Mesothelial cell of epicardium (in vitro differentiated cells): ENCODE data around the gene PDZRN3. TPM values are rescaled to one million over a fixed set of nuclear protein-coding genes. Genes with fewer than 3 reads are reported as not detected.

ENCODE experiments used
- DNase-seq, 2 experiments: peaks; one replicate each; pipeline ENCODE4 v3.0.0; 2021; ENCODE audit warnings: low spot score in 2 of 2; ENCODE audit not compliant: unreplicated experiment in 2 of 2
- H3K27ac Mint-ChIP-seq: 2 replicates; pipeline ENCODE4 v1.8.0; 2021; ENCODE audit warnings: mixed read lengths
- H3K27me3 Mint-ChIP-seq: 2 replicates; pipeline ENCODE4 v1.8.0; 2021; ENCODE audit warnings: low read depth, mixed read lengths
- H3K36me3 Mint-ChIP-seq: 2 replicates; pipeline ENCODE4 v1.8.0; 2021; ENCODE audit warnings: mixed read lengths
- H3K4me1 Mint-ChIP-seq: 2 replicates; pipeline ENCODE4 v1.8.0; 2021; ENCODE audit warnings: mixed read lengths
- H3K4me3 Mint-ChIP-seq: 2 replicates; pipeline ENCODE4 v1.8.0; 2021; ENCODE audit warnings: mild to moderate bottlenecking, moderate library complexity, mixed read lengths
- H3K9me3 Mint-ChIP-seq: 2 replicates; pipeline ENCODE4 v1.8.0; 2021; ENCODE audit warnings: mixed read lengths
- total RNA-seq: library from RNA; stranded (reverse); gene quantifications from 3 replicates; pipeline ENCODE4 v1.2.1, GENCODE V29; 2021
- TF ChIP-seq, protein P1 (sequence below): fragments of 200-600 bp; sonication (generic); IDR thresholded peaks from one replicate; pipeline ENCODE4 v1.5.0; 2021; ENCODE audit warnings: antibody characterized with exemption; ENCODE audit not compliant: unreplicated experiment

PDZRN3 gene
- total RNA-seq, 1 donor from 2014 or later = 48.4 TPM

DNA sequence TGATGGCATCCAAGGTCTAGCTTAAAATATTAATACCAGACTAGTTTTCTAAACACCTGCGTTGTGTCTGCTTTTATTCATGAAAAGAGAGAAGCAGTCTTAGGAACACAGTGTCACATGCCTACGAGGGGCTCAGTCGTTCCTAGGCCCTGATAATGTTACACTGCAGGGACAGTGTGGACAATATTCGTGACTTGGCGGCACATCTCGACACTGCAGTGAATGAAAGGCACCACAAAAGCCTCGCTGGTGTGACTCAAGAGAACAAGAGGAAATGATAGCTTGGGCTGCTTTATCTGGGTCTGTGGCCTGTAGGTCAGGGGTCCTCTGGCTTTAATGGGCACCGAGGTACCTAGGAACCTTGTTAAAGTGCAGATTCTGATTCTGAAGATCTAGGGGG lies 226.7 kb downstream of the PDZRN3 start:
- H3K27ac Mint-ChIP-seq = no peak overlapping the region
- TF ChIP-seq, protein P1, sequence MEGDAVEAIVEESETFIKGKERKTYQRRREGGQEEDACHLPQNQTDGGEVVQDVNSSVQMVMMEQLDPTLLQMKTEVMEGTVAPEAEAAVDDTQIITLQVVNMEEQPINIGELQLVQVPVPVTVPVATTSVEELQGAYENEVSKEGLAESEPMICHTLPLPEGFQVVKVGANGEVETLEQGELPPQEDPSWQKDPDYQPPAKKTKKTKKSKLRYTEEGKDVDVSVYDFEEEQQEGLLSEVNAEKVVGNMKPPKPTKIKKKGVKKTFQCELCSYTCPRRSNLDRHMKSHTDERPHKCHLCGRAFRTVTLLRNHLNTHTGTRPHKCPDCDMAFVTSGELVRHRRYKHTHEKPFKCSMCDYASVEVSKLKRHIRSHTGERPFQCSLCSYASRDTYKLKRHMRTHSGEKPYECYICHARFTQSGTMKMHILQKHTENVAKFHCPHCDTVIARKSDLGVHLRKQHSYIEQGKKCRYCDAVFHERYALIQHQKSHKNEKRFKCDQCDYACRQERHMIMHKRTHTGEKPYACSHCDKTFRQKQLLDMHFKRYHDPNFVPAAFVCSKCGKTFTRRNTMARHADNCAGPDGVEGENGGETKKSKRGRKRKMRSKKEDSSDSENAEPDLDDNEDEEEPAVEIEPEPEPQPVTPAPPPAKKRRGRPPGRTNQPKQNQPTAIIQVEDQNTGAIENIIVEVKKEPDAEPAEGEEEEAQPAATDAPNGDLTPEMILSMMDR = no peak
- H3K4me1 Mint-ChIP-seq = peaks cover 24% of the 10 kb centered on the region
- peaks cover 42% of the 10 kb centered on the region for H3K36me3 Mint-ChIP-seq
- H3K9me3 Mint-ChIP-seq = no peaks in the 10 kb centered on the region
- H3K27me3 Mint-ChIP-seq = no peaks in the 10 kb centered on the region
- H3K4me3 Mint-ChIP-seq = no peak overlapping the region
- no peak for DNase-seq

DNA sequence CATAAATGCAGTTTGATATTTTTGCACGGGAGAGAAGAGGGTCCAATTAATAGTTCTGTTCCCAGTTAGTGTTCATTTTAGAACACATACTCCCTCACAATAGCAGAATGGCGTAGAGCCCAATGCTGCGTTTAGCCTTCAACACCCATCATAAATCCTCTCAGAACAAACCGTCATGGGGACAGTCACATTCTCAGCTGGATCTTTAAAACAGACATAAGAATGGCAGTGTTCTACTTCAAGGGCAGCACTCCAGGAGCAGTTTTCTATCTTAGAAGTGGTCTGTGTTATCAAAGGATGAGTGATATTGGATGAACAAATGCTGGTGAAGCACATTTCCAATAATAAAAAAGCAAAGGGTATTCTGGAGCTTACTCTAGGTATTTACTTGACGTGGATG lies 230.5 kb downstream of the PDZRN3 start:
- Mint-ChIP-seq H3K4me3 (no peak overlapping the region), H3K9me3 (no peaks in the 10 kb centered on the region), H3K27me3 (no peaks in the 10 kb centered on the region), H3K27ac (no peak overlapping the region), H3K36me3 (peaks cover 39% of the 10 kb centered on the region), H3K4me1 (peaks cover 11% of the 10 kb centered on the region)
- TF ChIP-seq, protein P1 = no peak
- DNase-seq = no peak

DNA sequence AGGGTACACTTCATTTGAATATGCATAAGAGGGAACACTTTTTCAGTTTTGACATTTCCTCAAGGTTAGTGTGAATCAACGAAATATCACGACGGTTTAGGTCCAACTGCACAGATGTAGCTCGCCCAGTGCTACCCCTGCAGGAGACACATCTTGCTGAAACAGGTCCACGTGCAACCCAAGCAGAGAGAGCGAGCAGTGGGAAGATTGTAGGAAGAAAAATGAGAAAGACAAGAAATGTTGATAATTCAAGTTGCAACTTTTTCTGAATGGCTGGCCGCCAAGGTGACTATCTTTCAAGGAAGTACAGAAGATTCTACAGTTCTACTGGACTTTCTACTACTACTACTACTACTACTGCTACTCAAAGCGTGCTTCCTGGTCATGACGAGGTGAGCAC lies 231.7 kb downstream of the PDZRN3 start:
- no peaks in the 10 kb centered on the region for H3K27me3 Mint-ChIP-seq
- peaks cover 9% of the 10 kb centered on the region for H3K4me1 Mint-ChIP-seq
- peaks cover 47% of the 10 kb centered on the region for H3K36me3 Mint-ChIP-seq
- DNase-seq = no peak
- no peak overlapping the region for H3K27ac Mint-ChIP-seq
- no peaks in the 10 kb centered on the region for H3K9me3 Mint-ChIP-seq
- TF ChIP-seq, protein P1 = no peak
- H3K4me3 Mint-ChIP-seq = no peak overlapping the region

DNA sequence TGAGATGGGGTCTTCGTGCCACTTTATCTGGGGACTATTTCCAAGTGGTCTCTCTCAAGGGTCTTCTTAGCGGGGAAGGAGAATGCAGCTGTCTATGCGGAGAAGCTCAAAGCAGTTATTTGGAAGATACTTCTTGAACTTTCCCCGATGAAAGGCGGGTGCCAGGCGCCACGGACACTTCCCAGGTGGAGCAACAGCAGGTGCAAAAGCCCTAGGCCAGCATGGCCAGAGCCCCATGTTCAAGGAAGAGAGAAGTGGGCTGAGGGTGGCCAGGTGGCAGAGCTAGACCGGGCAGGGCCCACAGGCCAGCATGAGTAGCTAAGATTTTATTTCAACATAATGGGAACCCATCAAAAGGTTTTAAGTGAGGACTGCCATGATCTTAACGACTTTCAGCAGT lies 232.8 kb downstream of the PDZRN3 start:
- TF ChIP-seq, protein P1 = no peak
- DNase-seq = no peak
- no peak overlapping the region for H3K4me3 Mint-ChIP-seq
- H3K4me1 Mint-ChIP-seq = peaks cover 9% of the 10 kb centered on the region
- H3K9me3 Mint-ChIP-seq = no peaks in the 10 kb centered on the region
- H3K27me3 Mint-ChIP-seq = no peaks in the 10 kb centered on the region
- peaks cover 50% of the 10 kb centered on the region for H3K36me3 Mint-ChIP-seq
- no peak overlapping the region for H3K27ac Mint-ChIP-seq

DNA sequence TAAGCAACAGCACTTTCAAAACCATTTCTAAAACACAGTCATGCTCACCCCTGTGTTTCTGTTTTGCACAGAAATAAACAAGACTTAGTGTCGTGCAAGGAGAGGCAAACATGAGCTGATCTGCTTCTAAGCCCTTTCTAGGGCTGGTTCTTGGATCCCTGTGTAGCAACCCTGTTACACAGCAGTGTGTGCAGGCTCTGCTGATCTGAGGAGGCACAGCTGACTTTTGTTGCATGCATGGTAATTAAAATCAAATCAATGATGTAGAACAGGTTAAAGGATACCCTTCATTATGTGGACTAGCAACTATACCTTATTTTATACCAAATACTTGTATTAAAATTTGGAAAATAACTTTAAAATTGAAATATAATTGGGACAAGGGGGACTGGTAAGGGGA lies 234.8 kb downstream of the PDZRN3 start:
- Mint-ChIP-seq H3K4me3 (no peak overlapping the region), H3K27ac (no peak overlapping the region), H3K4me1 (peaks cover 10% of the 10 kb centered on the region), H3K36me3 (peaks cover 55% of the 10 kb centered on the region), H3K27me3 (no peaks in the 10 kb centered on the region), H3K9me3 (no peaks in the 10 kb centered on the region)
- DNase-seq = no peak
- TF ChIP-seq, protein P1 = no peak
